Testis (tissue), 2 donors: Measurements from ENCODE around the gene PLN.

ENCODE experiments used
- CTCF ChIP-seq, 3 experiments: fragments of 450-650 bp in 2 of 3; fragments of 200-600 bp in 1 of 3; sonication (generic) in 1 of 3; IDR thresholded peaks; one replicate each; pipeline ENCODE4 v1.5.1; 2016 to 2019; ENCODE audit warnings: antibody characterized with exemption in 3 of 3, mild to moderate bottlenecking in 2 of 3, moderate library complexity in 1 of 3
- POLR2A ChIP-seq: fragments of 450-650 bp; IDR thresholded peaks from one replicate; pipeline ENCODE4 v1.6.1; 2017; ENCODE audit warnings: antibody characterized with exemption, mild to moderate bottlenecking, moderate library complexity

DNA sequence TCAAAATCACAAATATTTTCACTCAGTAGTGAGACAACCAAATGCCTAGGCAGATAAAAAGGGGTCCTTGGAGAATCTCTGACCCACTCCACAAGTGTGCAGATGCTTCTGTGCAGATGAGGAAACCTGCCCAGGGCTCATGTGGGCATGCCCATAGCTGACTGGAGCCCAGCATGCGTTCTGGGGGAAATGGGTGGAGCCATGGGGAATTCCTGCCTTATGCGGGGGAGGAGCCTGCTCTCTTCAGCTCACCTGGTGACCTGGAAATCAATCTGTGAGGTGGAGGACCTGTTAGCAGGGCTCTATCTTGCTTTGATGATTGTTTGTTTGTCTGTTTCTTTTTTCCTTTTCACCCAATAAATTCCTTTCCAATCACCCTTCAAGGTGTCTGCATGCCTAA lies 23.4 kb upstream of the PLN start:
- no peak for TF ChIP-seq CTCF (IDR thresholded peaks at IDR 0.05)
- TF ChIP-seq POLR2A: no peak
